K562 treated with DMSO at 1 percent for 48 hours (cell line): ENCODE measurements around the gene PIK3CB. TPM values are rescaled to one million over a fixed set of nuclear protein-coding genes. Genes with fewer than 3 reads are reported as not detected.

ENCODE experiments used
- total RNA-seq: library from RNA; unstranded; fragments of 300-600 nt; gene quantifications from 2 replicates; pipeline ENCODE4 v1.2.3, GENCODE V29; 2022; ENCODE audit warnings: low replicate concordance; ENCODE audit errors: extremely low read depth

PIK3CB gene
- total RNA-seq, result not detected in 2 replicates

GRCh38 chr3:138834596-138835396, at the start of gene PIK3CB:
Gene PIK3CB, minus strand, starts transcription at chr3:138834928. Its CDS starts 75,585 bp downstream, at chr3:138759343.

GRCh38 chr3:138608322-138609135, 226.2 kb downstream of the PIK3CB start, which contains the start of gene FAIM:
Gene FAIM, plus strand, starts transcription at chr3:138608771. Its CDS starts 10,956 bp downstream, at chr3:138619727.

Other genes starting within 250 kb of the PIK3CB start
- gene CEP70, start 240.7 kb downstream of the PIK3CB start, total RNA-seq, result not detected in 2 replicates
- not detected in 2 replicates for gene FAIM, start 226.2 kb downstream of the PIK3CB start, total RNA-seq
- not detected in 2 replicates for gene FOXL2, start 112.2 kb upstream of the PIK3CB start, total RNA-seq
- not detected in 2 replicates for gene FOXL2NB, start 112.3 kb upstream of the PIK3CB start, total RNA-seq
- gene PRR23A, start 171.3 kb upstream of the PIK3CB start, total RNA-seq, result not detected in 2 replicates
- gene PRR23B, start 186.0 kb upstream of the PIK3CB start, total RNA-seq, result not detected in 2 replicates
- not detected in 2 replicates for gene PRR23C, start 210.0 kb upstream of the PIK3CB start, total RNA-seq